ENCODE measurements around the gene LRRK1.

LRRK1 gene

DNA sequence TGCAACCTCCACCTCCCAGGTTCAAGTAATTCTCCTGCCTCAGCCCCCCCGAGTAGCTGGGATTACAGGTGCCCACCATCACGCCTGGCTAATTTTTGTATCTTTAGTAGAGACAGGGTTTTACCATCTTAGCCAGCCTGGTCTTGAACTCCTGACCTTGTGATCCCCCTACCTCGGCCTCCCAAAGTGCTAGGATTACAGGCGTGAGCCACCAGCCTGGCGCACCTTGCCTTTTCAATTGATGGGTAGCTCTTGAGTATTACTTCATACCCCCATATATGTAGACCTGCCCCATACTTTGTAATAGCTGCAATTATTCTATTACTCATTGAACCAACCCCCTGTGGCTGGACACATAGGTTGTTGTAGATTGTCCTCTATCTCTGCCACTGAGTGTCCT is 101.3 kb downstream of the LRRK1 start:
- Histone ChIP-seq H3K4ac (ENCODE audit: low read length) (no peak overlapping the region), H4K91ac (ENCODE audit: low read depth, low read length, poor library complexity) (no peak overlapping the region), H3K9me3 (replicated peaks in 1 of 2; ENCODE audit: control insufficient read depth in 2 of 2, insufficient read depth in 1 of 2, low read depth in 1 of 2, low read length in 2 of 2) (no peaks in the 10 kb centered on the region), H3K36me3 (replicated peaks in 1 of 2; ENCODE audit: control insufficient read depth in 2 of 2, insufficient read depth in 2 of 2, low read length in 2 of 2) (no peaks in the 10 kb centered on the region), H2AFZ (ENCODE audit: low read length) (no peak overlapping the region), H3K14ac (ENCODE audit: low read length) (no peak overlapping the region), H3K9ac (ENCODE audit: low read depth, low read length, poor library complexity) (no peak overlapping the region), H3K4me1 (ENCODE audit: control insufficient read depth in 2 of 2, insufficient read depth in 1 of 2, low read depth in 1 of 2, low read length in 2 of 2) (peaks cover 0 to 12% of the 10 kb centered on the region in 2 donors), H3K27ac (replicated peaks; ENCODE audit: low read length) (no peak overlapping the region), H2BK15ac (ENCODE audit: low read length) (no peak overlapping the region), H3K4me3 (ENCODE audit: low read length in 2 of 2) (no peak overlapping the region), H4K8ac (ENCODE audit: low read depth, low read length) (no peak overlapping the region), H3K23ac (ENCODE audit: low read depth, low read length, poor library complexity) (no peak overlapping the region), H3K79me1 (ENCODE audit: low read depth, low read length) (no peaks in the 10 kb centered on the region), H3K4me2 (ENCODE audit: insufficient read depth, low read length, poor library complexity, severe bottlenecking) (no peak overlapping the region), H2BK12ac (ENCODE audit: low read length) (no peak overlapping the region), H2AK5ac (ENCODE audit: low read depth, low read length) (no peak overlapping the region), H2BK120ac (ENCODE audit: low read depth, low read length) (no peak overlapping the region), H3K27me3 (ENCODE audit: control insufficient read depth in 3 of 3, insufficient read depth in 3 of 3, low read depth in 1 of 3, low read length in 3 of 3) (no peaks in the 10 kb centered on the region), H3K18ac (ENCODE audit: low read length) (no peak overlapping the region), H2BK5ac (ENCODE audit: low read length) (no peak overlapping the region)
- no CpG with 5 or more reads among the region's 5 CpGs for WGBS, 2 donors (ENCODE audit: extremely low coverage in 2 of 2, insufficient read length in 2 of 2, insufficient replicate concordance in 1 of 2)
- DNase-seq (ENCODE audit: low spot score), result no peak

DNA sequence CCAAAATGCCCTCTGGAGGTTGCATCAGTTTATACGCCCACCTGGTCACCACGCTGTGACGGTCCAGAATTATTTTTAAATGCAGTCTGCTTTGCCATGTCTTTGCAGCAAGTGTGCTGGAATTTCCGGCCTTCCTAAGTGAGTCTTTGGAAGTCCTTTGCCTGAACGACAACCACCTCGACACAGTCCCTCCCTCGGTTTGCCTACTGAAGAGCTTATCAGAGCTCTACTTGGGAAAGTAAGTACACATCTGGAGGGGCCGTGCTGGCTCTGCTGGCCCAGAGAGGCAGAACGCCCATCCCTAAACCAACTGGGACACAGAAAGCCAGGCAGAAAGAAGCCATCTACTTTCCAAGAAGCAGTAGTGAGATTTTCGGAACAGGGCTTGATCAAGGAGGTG is 101.8 kb downstream of the LRRK1 start:
- Histone ChIP-seq H3K4me1 (ENCODE audit: control insufficient read depth in 2 of 2, insufficient read depth in 1 of 2, low read depth in 1 of 2, low read length in 2 of 2) (peaks cover 0 to 11% of the 10 kb centered on the region in 2 donors), H3K4me2 (ENCODE audit: insufficient read depth, low read length, poor library complexity, severe bottlenecking) (no peak overlapping the region), H3K27me3 (ENCODE audit: control insufficient read depth in 3 of 3, insufficient read depth in 3 of 3, low read depth in 1 of 3, low read length in 3 of 3) (no peaks in the 10 kb centered on the region), H2BK12ac (ENCODE audit: low read length) (no peak overlapping the region), H2BK120ac (ENCODE audit: low read depth, low read length) (no peak overlapping the region), H3K27ac (replicated peaks; ENCODE audit: low read length) (no peak overlapping the region), H3K4ac (ENCODE audit: low read length) (no peak overlapping the region), H3K9ac (ENCODE audit: low read depth, low read length, poor library complexity) (no peak overlapping the region), H3K18ac (ENCODE audit: low read length) (no peak overlapping the region), H3K14ac (ENCODE audit: low read length) (no peak overlapping the region), H3K36me3 (replicated peaks in 1 of 2; ENCODE audit: control insufficient read depth in 2 of 2, insufficient read depth in 2 of 2, low read length in 2 of 2) (no peaks in the 10 kb centered on the region), H3K9me3 (replicated peaks in 1 of 2; ENCODE audit: control insufficient read depth in 2 of 2, insufficient read depth in 1 of 2, low read depth in 1 of 2, low read length in 2 of 2) (no peaks in the 10 kb centered on the region), H2AFZ (ENCODE audit: low read length) (no peak overlapping the region), H4K8ac (ENCODE audit: low read depth, low read length) (no peak overlapping the region), H2BK5ac (ENCODE audit: low read length) (no peak overlapping the region), H3K23ac (ENCODE audit: low read depth, low read length, poor library complexity) (no peak overlapping the region), H3K79me1 (ENCODE audit: low read depth, low read length) (no peaks in the 10 kb centered on the region), H2BK15ac (ENCODE audit: low read length) (no peak overlapping the region), H3K4me3 (ENCODE audit: low read length in 2 of 2) (no peak overlapping the region), H2AK5ac (ENCODE audit: low read depth, low read length) (no peak overlapping the region), H4K91ac (ENCODE audit: low read depth, low read length, poor library complexity) (no peak overlapping the region)
- DNase-seq (ENCODE audit: low spot score), result no peak
- no CpG with 5 or more reads among the region's 10 CpGs for WGBS, 2 donors (ENCODE audit: extremely low coverage in 2 of 2, insufficient read length in 2 of 2, insufficient replicate concordance in 1 of 2)

DNA sequence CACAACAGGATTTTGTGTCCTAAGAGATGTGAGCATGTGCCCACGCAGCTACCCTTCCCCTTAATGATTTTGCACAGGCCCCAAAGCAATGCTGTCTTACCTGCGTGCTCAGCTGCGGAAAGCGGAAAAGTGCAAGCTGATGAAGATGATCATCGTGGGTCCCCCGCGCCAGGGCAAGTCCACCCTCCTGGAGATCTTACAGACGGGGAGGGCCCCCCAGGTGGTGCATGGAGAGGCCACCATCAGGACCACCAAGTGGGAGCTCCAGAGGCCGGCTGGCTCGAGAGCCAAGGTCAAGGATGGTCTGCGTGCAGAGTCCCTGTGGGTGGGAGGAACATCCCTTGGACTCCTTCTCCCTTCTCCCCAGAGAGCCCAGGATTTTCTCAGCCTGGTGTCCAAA is 103.1 kb downstream of the LRRK1 start:
- H3K9ac ChIP-seq (ENCODE audit: low read depth, low read length, poor library complexity), result no peak overlapping the region
- WGBS, 2 donors (ENCODE audit: extremely low coverage in 2 of 2, insufficient read length in 2 of 2, insufficient replicate concordance in 1 of 2), result no CpG with 5 or more reads among the region's 11 CpGs

DNA sequence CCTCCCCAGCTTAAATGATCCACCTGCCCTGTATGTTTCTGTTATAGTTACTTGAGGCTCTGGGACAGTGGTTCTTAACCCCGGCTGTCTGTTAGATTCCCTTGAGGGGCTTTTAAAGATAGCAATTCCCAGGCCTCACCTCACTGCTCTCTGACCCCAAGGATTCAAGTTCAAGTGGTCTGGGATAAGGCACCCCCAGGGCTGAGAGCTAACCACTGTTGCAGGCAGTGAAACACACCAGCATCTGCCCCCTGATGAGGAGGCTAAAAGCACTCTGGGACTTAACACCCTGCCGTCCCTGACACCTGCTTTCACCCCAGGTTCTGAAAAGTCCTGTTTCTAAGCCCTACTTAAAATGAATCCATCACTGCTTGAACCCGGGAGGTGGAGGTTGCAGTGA is 103.7 kb downstream of the LRRK1 start:
- no CpG with 5 or more reads among the region's 3 CpGs for WGBS, 2 donors (ENCODE audit: extremely low coverage in 2 of 2, insufficient read length in 2 of 2, insufficient replicate concordance in 1 of 2)

More for the DNA sequence above, 103.1 kb downstream of the LRRK1 start:
- H3K4me2 ChIP-seq (ENCODE audit: insufficient read depth, low read length, poor library complexity, severe bottlenecking), result no peak overlapping the region
- no peaks in the 10 kb centered on the region for H3K27me3 ChIP-seq (ENCODE audit: control insufficient read depth in 3 of 3, insufficient read depth in 3 of 3, low read depth in 1 of 3, low read length in 3 of 3)
- H3K4me3 ChIP-seq (ENCODE audit: low read length in 2 of 2), result no peak overlapping the region
- H2AK5ac ChIP-seq (ENCODE audit: low read depth, low read length), result no peak overlapping the region
- H2BK5ac ChIP-seq (ENCODE audit: low read length), result no peak overlapping the region
- no peak overlapping the region for H2BK15ac ChIP-seq (ENCODE audit: low read length)
- no peak overlapping the region for H2BK120ac ChIP-seq (ENCODE audit: low read depth, low read length)
- no peak overlapping the region for H3K4ac ChIP-seq (ENCODE audit: low read length)
- no peak overlapping the region for H4K8ac ChIP-seq (ENCODE audit: low read depth, low read length)
- H3K14ac ChIP-seq (ENCODE audit: low read length), result no peak overlapping the region
- H2AFZ ChIP-seq (ENCODE audit: low read length), result no peak overlapping the region
- peaks cover 0 to 11% of the 10 kb centered on the region in 2 donors for H3K4me1 ChIP-seq (ENCODE audit: control insufficient read depth in 2 of 2, insufficient read depth in 1 of 2, low read depth in 1 of 2, low read length in 2 of 2)
- no peaks in the 10 kb centered on the region for H3K36me3 ChIP-seq (replicated peaks in 1 of 2; ENCODE audit: control insufficient read depth in 2 of 2, insufficient read depth in 2 of 2, low read length in 2 of 2)
- no peak overlapping the region for H4K91ac ChIP-seq (ENCODE audit: low read depth, low read length, poor library complexity)
- H3K18ac ChIP-seq (ENCODE audit: low read length), result no peak overlapping the region
- no peak overlapping the region for H2BK12ac ChIP-seq (ENCODE audit: low read length)
- no peaks in the 10 kb centered on the region for H3K9me3 ChIP-seq (replicated peaks in 1 of 2; ENCODE audit: control insufficient read depth in 2 of 2, insufficient read depth in 1 of 2, low read depth in 1 of 2, low read length in 2 of 2)
- DNase-seq (ENCODE audit: low spot score), result no peak
- no peak overlapping the region for H3K23ac ChIP-seq (ENCODE audit: low read depth, low read length, poor library complexity)
- no peaks in the 10 kb centered on the region for H3K79me1 ChIP-seq (ENCODE audit: low read depth, low read length)
- no peak overlapping the region for H3K27ac ChIP-seq (replicated peaks; ENCODE audit: low read length)

More for the DNA sequence above, 103.7 kb downstream of the LRRK1 start:
- H2AFZ ChIP-seq (ENCODE audit: low read length), result no peak overlapping the region
- H2BK120ac ChIP-seq (ENCODE audit: low read depth, low read length), result no peak overlapping the region
- no peak overlapping the region for H3K18ac ChIP-seq (ENCODE audit: low read length)
- no peak overlapping the region for H3K9ac ChIP-seq (ENCODE audit: low read depth, low read length, poor library complexity)
- H3K9me3 ChIP-seq (replicated peaks in 1 of 2; ENCODE audit: control insufficient read depth in 2 of 2, insufficient read depth in 1 of 2, low read depth in 1 of 2, low read length in 2 of 2), result no peaks in the 10 kb centered on the region
- no peaks in the 10 kb centered on the region for H3K27me3 ChIP-seq (ENCODE audit: control insufficient read depth in 3 of 3, insufficient read depth in 3 of 3, low read depth in 1 of 3, low read length in 3 of 3)
- no peaks in the 10 kb centered on the region for H3K36me3 ChIP-seq (replicated peaks in 1 of 2; ENCODE audit: control insufficient read depth in 2 of 2, insufficient read depth in 2 of 2, low read length in 2 of 2)
- H3K4ac ChIP-seq (ENCODE audit: low read length), result no peak overlapping the region
- no peak overlapping the region for H2AK5ac ChIP-seq (ENCODE audit: low read depth, low read length)
- no peaks in the 10 kb centered on the region for H3K79me1 ChIP-seq (ENCODE audit: low read depth, low read length)
- H2BK15ac ChIP-seq (ENCODE audit: low read length), result no peak overlapping the region
- H3K4me2 ChIP-seq (ENCODE audit: insufficient read depth, low read length, poor library complexity, severe bottlenecking), result no peak overlapping the region
- H4K91ac ChIP-seq (ENCODE audit: low read depth, low read length, poor library complexity), result no peak overlapping the region
- H3K4me3 ChIP-seq (ENCODE audit: low read length in 2 of 2), result no peak overlapping the region
- no peak overlapping the region for H3K14ac ChIP-seq (ENCODE audit: low read length)
- no peak overlapping the region for H4K8ac ChIP-seq (ENCODE audit: low read depth, low read length)
- no peak overlapping the region for H2BK5ac ChIP-seq (ENCODE audit: low read length)
- H3K4me1 ChIP-seq (ENCODE audit: control insufficient read depth in 2 of 2, insufficient read depth in 1 of 2, low read depth in 1 of 2, low read length in 2 of 2), result peaks cover 2 to 15% of the 10 kb centered on the region in 2 donors
- H3K23ac ChIP-seq (ENCODE audit: low read depth, low read length, poor library complexity), result no peak overlapping the region
- H2BK12ac ChIP-seq (ENCODE audit: low read length), result no peak overlapping the region
- no peak for DNase-seq (ENCODE audit: low spot score)
- H3K27ac ChIP-seq (replicated peaks; ENCODE audit: low read length), result no peak overlapping the region

Measured in neuronal stem cell (in vitro differentiated cells).